ENCODE results near the gene CARS2.

- no peak for TF ChIP-seq CTCF (conservative IDR thresholded peaks at IDR 0.05; ENCODE audit: low read depth in 2 of 2)
- TF ChIP-seq JUNB (IDR thresholded peaks at IDR 0.05; ENCODE audit: unreplicated experiment), result no peak
- TF ChIP-seq EZH2phosphoT487 (IDR thresholded peaks at IDR 0.05; ENCODE audit: unreplicated experiment), result no peak
- no peak for TF ChIP-seq REST (IDR thresholded peaks at IDR 0.05; ENCODE audit: unreplicated experiment)
- no peak for TF ChIP-seq CREB1 (CRISPR knock-in tag; IDR thresholded peaks at IDR 0.05; ENCODE audit: low read depth)
- no peak for TF ChIP-seq EZH2 (IDR thresholded peaks at IDR 0.05; ENCODE audit: low read depth, unreplicated experiment)
- no peak for TF ChIP-seq NANOG (IDR thresholded peaks at IDR 0.05; ENCODE audit: borderline replicate concordance)
- no peak for TF ChIP-seq POLR2AphosphoS5 (IDR thresholded peaks at IDR 0.05; ENCODE audit: low read depth)
These were observed 40.5 kb upstream of the CARS2 start for GRCh38 chr13:110746438-110746837.

Measured in GM23338 (cell line).